ENCODE data around the gene KCNJ14.
"Not testable (repeated sequence)": the region's sequence is repeated elsewhere in the genome, so short reads cannot be mapped to it uniquely, and the experiment has no call there.

Gene KCNJ14

DNA sequence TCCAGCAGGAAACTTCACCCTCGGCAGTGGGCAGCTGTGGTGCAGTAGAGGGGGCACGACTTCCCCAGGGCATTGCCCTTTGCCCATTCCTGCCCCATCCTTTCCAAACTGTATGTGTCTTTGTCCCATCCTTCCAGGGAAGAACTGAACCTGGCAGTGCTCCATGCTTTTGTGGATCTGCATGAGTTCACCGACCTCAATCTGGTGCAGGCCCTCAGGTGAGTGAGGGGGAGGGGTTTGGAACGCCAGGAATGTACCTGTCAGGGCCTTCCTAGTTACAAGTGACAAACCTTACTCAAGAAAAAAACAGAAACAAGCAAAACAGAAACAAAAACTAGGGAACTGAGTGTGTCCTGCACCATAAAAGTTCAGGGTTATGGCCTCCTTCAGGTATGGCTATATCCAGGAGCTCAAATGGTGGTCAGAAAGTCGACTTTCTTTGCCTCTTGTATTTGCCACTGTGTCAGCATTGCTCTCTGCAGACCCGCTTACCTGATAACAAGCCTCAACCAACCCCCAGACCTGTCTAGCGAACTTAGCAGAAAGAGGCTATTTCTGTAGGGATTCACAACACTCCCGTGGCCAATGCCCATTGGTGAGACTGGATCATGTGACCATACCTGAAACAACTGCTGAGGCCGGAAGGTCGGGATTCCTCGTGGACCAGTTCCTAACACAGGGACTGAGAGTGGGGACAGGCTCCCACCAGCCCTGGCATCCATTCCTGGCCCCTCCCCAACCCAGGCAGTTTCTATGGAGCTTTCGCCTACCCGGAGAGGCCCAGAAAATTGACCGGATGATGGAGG, 18.0 kb downstream of the KCNJ14 start:
- FAIRE-seq = no peak

DNA sequence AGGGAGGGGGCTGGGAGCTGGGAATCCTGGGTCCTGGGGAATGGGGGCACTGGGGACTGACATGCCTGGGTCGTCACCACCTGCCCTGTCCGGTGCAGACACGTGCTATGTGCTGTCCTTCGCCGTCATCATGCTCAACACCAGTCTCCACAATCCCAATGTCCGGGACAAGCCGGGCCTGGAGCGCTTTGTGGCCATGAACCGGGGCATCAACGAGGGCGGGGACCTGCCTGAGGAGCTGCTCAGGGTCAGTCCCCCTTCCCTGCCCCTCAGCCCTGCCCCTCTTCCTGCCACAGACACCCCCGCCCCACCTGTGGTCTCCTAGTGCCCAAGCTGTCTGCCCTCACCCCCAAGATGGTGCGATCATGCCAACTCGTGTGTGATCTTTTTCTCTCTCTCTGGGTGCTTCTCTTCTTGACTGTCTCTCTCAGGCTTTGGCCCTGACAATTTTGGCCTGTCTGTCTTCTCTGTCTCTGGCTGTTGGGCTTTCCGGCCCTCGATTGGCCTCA, 18.8 kb downstream of the KCNJ14 start:
- FAIRE-seq = no peak

DNA sequence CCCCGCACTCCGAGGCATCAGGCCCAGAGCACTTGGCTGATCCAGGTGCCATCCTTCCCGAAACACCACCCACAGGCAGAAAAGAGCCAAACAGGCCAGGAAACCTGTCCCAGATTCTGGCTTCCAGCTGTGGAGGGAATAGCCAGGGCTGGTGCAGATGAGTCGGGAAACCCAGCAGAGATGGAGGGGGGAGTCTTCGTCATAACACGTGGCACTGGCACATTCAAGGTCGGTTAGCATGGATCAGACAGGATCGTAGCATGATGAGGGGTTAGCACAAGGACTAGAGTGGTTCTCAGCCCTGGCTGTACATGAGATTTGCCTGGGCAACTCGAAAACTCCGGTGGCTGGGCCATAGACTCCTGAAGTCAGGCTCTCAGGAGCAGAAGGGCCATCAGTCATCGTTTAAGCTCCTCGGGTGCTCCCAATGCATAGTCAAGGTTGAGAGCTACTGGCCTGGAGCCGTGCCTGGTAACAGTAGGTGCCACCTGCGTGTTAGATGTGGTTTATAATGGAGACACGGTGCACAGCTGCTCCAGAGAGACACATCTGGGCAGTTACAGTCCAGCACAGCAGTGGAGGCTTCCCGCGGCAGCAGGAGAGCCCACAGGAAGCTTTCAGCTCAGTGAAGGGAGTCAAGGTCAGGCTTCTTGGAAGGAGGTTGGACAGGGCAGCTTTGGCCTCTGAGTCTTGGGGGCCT, 20.1 kb downstream of the KCNJ14 start:
- FAIRE-seq = no peak

DNA sequence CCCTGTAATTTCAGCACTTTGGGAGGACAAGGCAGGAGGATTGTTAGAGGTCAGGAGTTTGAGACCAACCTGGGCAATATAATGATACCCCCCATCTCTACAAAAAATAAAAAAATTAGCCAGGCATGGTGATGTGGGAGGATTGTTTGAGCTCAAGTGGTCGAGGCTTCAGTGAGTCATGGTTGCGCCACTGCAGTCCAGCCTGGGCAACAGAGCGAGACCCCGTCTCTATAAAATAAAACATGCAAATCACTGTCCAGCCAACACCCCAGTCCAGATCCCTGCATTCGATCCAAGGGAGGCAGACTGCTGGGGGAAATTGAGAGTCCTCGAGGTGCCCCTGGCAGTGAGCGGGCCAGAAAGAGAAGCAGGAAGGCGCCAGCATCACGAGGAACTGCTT, 20.8 kb downstream of the KCNJ14 start:
- no peak for FAIRE-seq

DNA sequence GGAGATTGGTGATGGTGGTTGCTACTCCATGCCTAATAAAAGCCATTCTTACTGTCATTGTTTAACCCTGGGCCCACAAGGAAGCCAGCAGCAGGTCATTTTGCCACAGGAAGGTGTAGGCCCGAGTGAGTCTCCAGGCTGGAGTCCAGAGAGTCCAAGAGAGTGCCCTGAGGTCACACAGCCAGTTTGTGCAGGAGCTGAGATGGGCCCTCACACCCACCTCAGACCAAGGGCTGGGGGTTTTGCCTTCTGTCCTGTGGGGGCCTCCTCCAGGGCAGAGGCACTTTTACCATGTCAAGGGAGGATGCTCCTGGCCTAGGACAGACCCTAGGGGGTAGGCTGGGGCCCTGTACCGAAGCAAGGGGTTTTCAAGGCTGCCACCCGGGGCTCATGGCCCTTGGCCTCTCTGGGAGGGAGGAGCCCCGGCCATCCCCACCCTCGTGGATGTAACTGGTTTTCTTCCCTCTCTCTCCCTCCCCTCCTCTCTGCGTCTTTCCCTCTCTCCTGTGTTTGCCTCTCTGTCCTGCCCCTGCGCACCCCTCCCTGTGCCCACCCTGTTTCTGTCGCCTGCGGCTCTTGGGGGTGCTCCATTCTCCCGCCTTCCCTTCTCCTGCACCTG, 21.8 kb downstream of the KCNJ14 start:
- FAIRE-seq = no peak

DNA sequence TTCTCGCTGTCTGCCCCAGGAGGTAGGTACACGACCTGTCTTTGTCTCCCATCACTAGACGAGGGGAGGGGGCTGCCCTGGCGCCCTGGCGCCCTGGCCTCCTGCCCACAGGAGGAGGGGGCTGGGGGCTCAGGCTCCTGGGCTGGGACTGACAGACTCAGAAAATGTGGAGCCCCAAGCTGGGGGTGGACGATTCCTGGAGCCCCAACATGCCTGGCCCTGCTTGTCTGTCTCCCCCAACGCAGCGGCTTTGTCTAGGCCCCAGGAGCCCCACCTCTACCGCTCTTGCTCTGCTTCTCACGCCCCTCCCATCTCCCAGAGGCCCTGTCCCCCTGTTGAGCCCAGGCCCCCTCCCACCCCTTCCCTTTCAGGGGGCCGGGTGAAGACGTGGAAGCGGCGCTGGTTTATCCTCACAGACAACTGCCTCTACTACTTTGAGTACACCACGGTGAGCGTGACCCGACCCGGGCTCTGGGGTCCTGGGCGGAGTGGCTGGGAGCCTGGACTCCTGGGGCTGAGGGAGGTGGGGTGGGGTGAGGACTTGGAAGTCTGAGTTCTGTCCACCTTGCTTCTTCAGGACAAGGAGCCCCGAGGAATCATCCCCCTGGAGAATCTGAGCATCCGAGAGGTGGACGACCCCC, 22.4 kb downstream of the KCNJ14 start:
- no peak for FAIRE-seq

DNA sequence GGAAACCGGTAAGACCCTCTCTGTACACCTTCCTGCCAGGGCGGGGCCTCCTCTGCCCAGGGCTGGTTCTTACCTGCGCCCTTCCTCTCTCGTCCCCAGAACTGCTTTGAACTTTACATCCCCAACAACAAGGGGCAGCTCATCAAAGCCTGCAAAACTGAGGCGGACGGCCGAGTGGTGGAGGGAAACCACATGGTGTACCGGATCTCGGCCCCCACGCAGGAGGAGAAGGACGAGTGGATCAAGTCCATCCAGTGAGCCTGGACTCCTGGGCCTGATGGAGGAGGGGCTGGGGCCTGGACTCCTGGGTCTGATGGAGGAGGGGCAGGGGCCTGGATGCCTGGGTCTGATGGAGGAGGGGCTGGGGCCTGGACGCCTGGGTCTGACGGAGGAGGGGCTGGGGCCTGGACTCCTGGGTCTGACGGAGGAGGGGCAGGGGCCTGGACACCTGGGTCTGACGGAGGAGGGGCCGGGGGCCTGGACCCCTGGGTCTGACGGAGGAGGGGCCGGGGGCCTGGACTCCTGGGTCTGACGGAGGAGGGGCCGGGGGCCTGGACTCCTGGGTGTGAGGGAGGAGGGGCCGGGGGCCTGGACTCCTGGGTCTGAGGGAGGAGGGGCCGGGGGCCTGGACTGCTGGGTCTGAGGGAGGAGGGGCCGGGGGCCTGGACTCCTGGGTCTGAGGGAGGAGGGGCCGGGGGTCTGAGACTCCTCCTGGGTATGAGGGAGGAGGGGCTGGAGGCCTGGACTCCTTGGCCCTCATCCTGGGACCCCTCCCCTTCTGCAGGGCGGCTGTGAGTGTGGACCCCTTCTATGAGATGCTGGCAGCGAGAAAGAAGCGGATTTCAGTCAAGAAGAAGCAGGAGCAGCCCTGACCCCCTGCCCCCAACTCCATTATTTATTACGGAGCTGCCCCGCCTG, 23.2 kb downstream of the KCNJ14 start:
- no peak for FAIRE-seq

DNA sequence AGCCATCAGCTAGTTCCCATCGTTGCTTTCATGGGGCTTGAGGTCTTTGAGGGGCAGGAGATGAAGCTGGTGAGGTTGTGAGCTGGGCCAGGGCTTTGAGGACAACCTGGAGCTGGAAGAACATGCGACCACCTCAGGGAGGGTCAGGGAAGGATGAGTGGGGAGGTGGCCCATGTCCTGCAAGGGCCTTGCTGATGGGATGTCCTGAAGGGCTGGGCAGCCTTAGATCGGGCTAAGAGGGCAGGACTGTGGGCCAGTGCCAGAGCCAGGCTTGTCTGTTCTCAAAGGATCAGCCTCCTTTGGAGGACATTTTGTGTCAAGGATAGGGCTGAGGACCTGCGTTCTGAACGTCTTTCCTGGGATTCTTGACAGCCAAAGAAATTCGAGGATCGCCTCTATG, 24.3 kb downstream of the KCNJ14 start:
- FAIRE-seq = no peak

DNA sequence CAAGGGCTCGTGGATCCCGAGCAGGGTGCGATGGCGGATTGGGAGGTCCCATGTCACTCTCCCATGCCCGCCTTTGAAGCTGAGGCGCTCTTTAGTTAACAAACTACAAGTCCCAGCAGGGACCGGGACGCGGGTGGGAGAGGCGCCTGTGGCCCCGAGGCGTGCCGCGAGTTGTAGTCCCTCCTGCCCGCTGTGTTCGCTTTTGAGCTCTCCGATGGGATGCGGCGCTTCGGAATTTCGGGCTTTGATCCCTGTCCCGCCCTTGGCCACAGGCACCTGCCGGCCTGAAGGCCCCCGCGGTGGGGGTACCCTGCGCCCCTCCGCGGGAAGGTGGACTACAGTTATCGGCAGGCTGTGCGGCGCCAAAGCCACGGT, 24.8 kb downstream of the KCNJ14 start:
- FAIRE-seq = no peak

DNA sequence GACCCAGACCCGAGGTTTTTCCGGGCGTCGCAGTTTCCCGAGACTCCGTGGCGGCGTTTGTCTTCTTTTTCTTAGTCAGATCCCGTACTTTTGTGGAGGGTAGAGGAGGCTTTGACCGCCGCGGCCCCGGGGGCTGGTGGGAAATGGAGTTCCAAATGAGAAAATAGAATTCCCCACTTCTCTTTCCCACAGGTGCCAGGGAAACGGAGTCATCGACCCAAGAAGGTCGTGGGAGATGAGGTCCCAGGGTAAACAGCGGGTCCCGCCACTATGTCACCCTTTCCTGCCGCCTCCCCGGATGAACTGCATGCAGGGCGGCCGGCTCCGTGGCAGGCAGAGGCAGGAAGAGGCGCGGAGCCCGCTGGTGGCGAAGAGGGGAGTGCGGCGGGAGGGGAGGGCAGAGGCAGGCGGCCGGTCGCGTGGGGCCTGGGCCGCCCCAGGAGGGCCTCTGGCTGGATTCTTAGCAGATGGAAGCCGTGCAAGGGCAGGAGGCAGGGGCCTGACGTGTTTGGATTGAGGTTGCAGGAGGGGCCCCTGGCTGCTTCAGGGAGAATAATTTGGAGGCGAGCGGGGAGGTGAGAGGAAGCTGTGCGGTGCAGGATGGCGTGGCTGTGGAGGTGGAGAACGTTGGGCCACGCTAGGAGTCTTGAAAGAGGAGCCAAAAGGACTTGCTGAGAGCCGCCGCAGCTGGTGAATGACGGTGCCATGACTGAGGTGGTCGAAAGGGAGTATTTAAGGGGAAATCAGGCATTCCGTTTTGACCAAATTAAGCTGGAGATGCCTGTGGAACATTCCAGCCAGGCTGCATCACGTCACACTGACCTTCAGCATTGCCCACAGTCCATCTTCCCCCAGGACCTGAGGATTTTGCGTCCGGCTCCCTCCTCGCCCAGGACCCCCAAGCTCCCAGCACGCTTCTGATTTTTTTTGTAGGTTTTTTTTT, 25.5 kb downstream of the KCNJ14 start:
- FAIRE-seq = no peak

DNA sequence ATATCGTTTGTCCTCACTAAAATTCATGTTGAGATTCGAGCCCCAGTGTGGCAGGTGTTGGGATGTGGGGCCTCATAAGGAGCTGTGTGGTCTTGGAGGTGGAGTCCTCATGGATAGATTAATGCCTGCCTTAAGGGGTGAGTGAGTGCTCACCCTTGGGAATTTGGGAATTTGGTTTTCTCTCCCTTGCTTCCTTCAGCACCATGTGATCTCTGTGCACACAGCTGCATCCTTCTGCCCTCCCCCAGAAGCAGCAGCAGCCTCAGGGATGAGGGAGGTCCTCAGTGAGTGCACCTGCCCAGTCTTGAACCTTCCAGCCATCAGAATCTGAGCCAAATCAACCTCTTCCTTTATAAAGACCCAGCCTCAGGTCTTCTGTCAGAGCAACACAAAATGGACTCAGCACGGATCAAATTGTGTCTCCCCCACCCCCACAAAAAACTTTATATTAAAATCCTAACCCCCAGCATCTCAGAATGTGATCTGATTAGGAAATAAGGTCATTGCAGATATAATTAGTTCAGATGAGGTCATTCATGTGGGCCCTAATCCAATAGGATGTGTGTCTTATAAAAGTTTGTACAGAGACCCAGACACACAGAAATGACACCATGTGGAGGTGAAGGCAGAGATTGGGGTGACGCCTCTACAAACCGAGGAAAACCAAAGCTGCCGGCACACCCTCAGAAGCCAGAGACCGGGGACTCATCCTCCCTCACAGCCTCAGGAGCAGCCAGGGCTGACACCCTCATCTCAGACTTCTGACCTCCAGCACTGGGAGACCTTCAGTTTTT, 26.7 kb downstream of the KCNJ14 start:
- no peak for FAIRE-seq

DNA sequence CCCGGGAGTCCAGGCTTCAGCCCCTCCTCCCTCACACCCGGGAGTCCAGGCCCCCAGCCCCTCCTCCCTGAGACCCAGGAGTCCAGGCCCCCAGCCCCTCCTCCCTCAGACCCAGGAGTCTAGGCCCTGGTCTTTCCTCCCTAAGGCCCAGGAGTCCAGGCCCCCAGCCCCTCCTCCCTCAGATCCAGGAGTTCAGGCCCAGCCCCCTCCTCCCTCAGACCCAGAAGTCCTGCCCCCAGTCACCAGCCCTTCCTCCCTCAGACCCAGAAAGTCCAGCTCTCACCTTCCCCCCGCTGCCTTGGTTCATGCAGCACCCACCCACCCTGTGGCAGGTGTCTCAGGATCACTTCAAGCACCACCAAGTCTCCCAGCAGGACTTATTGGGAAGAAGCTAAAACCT, 27.9 kb downstream of the KCNJ14 start:
- FAIRE-seq = no peak

DNA sequence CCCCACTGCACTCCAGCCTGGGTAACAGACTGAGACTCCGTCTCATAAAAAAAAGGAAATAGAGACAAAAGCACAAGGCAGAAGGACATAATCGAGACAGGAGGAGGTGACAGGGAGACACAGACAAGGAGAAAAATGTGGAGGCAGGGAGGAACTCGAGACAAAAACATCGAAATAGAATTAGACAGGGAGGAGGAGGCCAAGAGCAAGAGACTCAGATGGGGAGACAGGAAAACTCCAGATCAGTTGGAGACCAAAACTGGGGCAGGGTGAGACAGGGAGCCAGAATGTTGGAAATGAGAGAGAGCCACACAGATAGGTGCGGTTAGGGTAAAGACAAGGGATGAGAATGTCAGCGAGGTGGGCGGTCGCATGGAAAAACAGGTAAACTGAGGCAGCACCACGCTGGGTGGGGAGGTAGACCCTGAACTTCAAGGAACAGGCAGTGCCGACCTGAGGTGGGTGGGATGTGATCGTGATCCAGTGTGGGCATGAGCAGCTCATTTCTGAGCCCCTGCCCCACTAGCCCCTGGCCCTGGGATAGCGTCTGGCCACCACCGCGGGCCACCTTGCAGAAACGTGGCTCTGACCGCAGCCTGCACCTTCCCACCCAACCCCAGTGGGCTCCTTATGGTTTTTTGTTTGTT, 29.0 kb downstream of the KCNJ14 start:
- FAIRE-seq = no peak

DNA sequence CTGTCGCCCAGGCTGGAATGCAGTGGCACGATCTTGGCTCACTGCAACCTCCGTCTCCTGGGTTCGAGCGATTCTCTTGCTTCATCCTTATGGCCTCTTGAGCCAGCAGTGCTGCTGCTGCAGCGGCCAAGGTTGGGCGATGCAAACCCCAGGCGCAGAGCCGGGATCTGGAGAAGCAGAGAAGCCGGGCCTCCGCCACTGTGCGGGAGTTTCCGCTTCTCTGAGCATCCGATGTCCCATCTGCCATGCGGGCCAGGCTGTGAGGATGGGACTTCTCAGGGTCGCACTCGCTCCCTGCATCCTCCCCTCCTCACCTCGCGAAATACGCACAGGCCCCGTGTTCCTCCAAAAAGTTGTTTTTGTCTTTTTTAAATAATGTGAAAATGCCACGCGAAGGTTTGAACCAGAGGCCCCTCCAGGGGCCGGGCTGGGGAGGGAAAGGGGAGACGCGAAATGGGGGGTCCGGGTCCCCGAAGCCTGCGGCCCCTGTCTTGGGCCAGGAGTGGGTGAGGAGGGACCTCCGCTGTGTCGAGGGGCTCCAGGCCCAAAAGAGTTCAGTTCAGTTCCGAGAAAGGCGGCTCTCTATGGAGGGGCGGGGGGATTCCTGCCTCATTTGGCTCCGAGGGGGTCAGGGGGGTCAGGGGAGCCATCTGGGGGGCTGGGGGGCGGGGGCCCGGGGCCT, 29.7 kb downstream of the KCNJ14 start:
- FAIRE-seq = no peak

DNA sequence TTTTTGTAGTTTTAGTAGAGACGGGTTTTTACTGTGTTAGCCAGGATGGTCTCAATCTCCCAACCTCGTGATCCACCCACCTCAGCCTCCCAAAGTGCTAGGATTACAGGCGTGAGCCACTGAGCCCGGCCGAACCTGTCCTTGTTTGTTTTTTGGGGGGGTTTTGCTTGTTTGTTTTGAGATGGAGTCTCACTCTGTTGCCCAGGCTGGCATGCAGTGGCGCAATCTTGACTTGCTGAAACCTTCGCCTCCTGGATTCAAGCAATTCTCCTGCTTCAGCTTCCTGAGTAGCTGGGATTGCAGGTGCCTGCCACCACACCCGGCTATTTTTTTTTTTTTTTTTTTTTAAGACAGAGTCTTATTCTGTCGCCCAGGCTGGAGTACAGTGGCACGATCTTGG, 31.3 kb downstream of the KCNJ14 start:
- FAIRE-seq = not testable (repeated sequence)

DNA sequence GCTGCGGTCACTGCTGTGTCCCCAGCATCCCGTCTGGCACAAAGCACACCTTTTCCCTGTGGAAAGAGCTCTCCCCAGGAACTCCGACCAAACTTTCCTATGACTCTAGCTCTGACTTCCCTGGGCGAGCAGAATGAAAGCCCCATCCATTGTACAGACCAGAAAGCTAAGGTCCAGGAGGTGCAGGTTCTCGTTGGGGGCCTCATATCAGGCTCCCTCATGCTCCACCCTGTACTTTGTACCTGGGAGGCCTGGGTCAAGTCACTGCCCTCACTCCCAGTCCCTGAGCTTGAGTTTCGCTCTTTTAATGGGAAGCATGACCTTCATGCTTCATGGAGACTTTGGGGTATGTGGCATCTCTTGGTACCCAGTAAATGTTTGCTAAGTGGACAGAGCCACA, 32.2 kb downstream of the KCNJ14 start:
- no peak for FAIRE-seq

DNA sequence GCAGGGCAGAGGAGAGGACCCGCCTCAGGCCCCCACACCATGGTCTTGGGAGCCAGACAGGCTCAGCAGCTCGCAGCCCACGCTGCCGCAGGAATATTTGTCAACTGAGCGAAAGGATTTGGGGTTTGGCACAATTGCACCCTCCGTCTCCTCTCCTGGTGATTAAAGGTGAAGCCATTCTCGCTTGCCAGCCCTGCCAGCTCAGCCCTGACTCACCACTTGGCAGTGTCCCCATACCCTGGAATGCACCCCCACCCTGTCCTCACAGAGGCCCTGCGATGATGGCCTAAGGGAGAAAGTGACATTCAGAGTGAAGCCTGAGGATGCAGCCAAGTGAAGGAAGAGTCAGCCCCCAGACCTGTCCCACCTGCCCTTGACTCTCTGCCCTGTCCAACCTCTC, 32.6 kb downstream of the KCNJ14 start:
- no peak for FAIRE-seq

DNA sequence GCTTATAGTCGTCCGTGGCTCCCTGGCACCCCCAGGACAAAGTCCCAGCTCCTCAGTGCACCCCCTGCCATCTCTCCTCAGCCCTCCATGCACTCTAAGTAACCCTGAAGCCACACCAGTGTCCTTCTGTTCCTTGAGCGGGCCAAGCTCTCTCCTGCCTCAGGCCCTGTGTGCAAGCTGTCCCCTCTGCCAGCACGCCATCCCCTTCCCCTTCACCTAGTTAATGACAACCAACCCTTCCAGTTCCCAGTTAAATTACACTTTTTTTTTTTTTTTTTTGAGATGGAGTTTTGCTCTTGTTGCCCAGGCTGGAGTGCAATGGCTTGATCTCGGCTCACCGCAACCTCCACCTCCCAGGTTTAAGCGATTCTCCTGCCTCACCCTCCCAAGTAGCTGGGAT, 33.1 kb downstream of the KCNJ14 start:
- not testable (repeated sequence) for FAIRE-seq

DNA sequence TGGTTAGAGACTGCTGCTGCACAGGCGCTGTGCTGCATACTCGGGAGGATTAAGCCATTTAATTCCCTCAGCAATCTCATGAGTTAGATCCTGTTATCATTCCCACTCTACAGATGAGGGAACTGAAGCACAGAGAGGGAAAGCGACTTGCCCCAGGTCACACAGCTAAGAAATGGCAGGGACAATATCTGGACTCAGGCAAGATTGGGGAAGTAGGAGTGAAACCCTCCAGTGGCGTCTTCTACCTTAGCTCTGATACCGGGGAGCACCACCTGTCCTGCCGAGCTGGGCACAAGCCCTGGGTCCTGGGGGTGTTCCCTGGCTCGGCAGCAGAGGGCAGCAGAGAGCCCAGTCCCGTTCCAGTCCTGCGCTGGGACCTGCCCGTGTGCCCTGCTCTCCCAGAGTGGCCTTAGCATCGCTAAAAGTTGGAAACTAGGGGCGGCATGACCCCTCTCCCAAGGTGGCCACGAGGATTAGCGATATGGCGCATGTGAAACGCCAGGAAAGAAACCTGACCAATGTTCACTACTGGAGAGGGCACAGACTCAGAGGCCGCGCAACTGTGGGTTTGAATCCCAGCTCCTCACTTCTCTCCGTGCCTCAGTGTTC, 34.3 kb downstream of the KCNJ14 start:
- FAIRE-seq = peak; percentile 72

All from G401.6 (cell line).